GM21423 (cell line): ENCODE measurements around the gene ROGDI.

ENCODE experiments used
- ATAC-seq: cut with Tn5 transposase; IDR thresholded peaks from one replicate; pipeline ENCODE4 v1.9.1; 2021; ENCODE audit warnings: mild to moderate bottlenecking, moderate library complexity; ENCODE audit not compliant: unreplicated experiment

ROGDI gene

GRCh38 chr16:4801962-4802658 is at the start of gene ROGDI:
Gene ROGDI (minus strand): TSS chr16:4802633. CDS start chr16:4802571, 62 bp downstream.
- ATAC-seq, result peak; percentile 50

DNA sequence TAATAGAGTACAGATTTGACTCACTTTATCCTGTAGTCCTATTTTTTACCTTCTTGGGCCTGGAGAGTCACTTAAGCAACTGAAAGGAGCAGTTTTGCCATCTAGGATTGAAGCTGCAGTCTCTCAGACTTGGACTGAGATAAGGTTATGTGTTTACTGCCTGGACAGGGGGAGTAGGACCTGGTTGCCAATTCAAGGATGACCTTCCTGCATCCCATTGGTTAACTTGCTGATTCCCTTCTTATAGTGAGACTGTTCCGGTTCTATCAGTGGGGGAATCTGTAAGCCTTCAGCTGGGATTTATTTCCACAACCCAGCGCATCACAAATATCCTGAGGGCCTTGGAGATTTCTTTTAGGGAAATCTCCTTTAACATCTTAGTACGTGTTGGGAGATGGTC is 47.8 kb upstream of the ROGDI start:
- no peak for ATAC-seq

GRCh38 chr16:4847774-4848587 is 45.5 kb upstream of the ROGDI start:
- ATAC-seq, result peak; percentile 9

DNA sequence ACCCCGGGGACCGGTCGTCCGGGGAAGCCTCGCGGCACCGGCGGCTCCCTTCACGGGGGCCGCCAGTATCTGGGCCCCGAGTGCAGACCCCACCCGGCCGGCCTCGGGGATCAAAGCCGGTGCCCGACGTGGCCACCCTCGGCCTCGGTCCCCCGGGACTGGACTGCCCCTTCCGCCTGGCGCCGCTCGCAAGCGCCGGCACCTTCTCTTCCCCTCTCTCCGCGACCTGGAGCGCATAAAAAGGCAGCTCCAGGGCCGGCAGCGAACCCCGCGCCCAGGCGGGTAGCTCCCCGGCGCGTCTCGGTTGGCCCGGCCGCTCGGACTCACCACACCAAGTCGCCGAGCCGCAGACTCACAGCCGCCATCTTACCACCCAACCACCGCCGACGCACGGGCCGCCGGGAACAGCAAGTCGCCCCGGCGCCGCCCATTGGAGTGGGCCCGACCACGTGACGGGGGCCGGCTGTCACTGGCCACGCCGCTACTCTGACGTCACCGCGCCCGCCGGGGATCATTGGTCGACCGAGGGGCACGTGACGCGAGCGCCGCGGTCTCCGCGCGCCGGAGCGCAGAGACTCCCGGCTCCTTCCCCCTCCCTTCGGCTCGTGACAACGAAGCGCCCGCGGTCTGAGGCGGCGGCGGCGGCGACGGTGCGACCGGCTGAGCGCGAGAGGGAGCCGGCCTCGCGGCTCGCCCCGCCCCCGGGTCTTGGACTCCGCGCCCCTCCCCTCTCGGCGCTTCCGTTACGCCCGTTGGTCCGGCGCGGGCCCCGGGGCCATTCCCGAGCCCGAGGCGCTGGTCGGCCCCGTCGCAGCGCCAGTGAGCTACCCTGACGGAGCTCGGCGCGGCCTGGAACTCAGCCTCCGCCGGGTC is 44.7 kb upstream of the ROGDI start, which contains the start of the genes GLYR1 and UBN1:
GLYR1 (minus strand) TSS at position 388 of the 873 bp plus-strand sequence; CDS start at position 365, 23 bp downstream.
UBN1 (plus strand) TSS at position 581 of the 873 bp plus-strand sequence. CDS start 5,437 bp downstream, outside the sequence.
- ATAC-seq, result peak; percentile 86

DNA sequence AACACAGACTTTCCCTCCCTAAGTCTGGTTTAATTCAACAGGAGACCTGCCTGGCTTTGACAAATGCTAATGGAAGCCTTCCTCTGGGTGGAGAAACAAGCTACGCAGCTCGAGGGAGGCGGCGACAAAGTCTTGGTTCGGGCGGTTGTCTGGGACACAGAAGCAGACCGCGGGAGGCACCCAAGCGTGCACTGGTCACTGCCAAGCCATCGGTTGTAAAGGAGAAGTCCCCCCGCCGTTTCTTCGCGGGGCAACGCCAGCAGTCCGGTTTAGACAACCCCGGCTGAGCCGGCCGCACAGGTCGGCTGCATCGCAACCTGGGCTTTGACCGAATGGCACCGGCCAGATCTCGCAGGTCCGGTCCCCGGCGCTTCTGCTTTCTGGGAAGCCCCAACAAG is 44.1 kb upstream of the ROGDI start:
- peak; percentile 24 for ATAC-seq

DNA sequence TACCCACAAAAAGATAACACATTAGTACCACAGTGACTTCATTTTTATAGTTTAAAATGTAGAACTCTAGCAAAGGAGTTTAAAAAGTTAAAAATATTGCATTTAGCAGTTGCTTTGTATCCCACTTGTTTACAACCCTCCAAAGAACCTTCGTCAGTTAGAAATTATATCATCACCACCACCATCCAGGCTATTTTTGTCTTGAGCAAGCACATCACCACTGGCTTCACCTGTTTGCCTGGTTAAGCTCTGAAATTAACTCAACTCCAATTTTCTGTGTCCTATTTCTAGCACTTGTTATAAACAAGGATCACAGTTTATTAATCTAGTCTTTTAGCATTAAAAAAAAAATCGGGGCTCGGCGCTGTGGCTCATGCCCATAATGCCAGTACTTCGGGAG is 38.6 kb upstream of the ROGDI start:
- no peak for ATAC-seq

DNA sequence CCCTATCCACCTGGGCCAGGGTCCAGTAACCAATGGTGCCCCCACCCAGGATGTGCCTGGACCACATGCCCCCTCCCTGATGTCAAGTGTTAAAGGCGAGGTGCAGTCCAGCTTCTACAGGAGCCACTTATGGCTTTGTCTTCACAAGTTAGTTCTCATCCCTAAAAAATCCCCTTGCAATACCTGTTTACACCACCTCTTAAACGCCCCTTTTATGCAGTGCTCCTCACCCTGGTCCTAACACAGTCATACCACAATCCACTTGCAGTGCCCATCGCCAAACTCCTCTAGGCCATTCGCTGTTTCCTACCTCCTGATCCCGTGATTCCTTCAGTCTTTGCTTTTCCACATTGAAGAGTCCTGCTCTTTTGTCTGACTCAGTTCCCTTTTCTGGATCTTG is 37.5 kb upstream of the ROGDI start:
- ATAC-seq, result no peak

GRCh38 chr16:4837733-4838501 is 35.5 kb upstream of the ROGDI start:
- peak; percentile 49 for ATAC-seq

- no peak for ATAC-seq
Measured at GRCh38 chr16:4836727-4837126, 34.3 kb upstream of the ROGDI start.

DNA sequence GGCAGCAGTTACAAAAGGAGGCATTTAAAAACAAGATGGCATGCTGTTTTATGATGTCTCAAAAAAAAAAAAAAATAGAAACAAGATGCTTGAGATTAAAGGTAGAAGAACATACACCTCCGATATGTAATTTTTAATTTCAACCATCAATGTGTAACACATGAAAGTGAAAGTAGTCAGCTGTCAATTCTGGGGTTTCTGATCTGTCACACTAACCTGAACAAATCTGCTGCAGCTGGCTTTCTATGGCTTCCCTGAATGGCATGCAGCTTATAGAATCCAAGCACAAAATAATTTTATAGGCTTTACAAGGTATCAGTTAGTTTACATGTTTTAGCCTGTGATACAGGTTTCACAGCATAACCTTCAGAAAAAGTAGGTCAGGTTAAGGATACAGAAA is 31.2 kb upstream of the ROGDI start:
- no peak for ATAC-seq

GRCh38 chr16:4832698-4833343 is 30.4 kb upstream of the ROGDI start:
- ATAC-seq, result no peak

DNA sequence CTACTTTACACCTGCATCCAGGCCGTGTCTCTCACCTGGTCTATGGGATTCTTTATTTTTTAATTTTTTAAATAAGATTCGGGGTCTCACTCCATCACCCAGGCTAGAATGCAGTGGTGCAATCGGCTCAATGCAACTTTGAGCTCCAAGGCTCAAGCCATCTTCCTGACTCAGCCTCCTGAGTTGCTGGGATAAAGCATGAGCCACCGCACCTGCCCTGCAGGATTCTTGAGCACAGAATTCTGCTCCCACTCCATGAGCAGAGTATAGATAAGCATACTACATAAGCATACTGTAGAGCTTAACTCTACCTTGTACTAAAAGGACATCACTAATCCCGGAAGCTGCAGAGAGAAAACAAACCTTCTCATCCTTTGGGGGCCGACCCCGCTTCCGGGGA is 29.2 kb upstream of the ROGDI start:
- ATAC-seq, result no peak

DNA sequence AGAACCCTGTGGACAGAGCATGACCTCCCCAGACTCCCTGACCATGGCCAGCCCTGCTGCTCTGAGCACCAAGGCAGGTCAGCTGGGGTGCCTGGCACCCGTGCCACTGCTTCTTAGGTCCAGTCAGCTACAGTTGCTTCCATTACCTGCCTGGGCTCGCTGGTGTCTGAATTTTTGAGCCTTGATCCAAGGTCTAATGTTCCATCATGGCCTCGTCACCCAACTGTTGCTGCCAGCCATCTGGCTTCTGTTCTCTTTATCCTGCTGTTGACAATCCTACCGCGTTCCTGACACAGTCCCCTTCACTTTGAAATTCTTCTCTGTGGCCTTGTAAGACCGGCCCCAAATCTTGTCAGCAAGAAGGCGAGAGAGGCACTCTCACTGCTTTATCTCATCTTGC is 28.0 kb upstream of the ROGDI start:
- no peak for ATAC-seq

DNA sequence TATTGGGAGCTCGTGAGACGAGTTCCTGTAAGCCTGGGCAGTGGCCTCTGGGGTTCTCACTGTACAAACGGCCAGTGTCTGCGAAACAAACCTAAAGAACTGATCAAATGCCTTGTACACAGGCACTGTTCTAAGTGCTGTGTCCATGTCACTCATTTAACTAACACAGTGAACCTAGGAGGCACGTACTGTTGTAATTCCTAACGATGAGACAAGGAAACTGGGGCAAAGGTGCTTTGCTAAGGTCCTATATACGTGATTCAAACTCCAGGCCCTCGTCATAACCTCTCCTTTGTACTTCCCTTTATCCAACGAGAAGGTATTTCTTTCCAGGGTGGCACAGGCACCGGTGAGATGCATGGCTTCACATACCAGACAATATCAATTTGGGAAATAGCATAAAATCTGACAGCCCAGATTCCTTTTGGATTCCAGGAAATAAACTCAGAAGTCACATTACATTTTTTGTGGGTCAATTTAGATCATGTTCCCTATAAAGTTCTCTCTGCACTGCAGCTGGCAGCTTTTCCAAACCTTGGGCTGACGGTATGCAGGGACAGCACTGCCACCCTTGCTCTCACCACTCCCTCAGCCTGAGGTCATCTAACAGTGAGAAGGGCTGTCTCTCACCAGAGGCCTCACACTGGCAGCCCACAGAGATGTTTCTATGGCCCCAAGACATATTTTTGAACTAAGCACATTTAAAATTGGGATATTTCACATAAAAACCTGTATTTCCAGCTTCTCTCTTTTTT is 26.3 kb upstream of the ROGDI start:
- ATAC-seq, result no peak

DNA sequence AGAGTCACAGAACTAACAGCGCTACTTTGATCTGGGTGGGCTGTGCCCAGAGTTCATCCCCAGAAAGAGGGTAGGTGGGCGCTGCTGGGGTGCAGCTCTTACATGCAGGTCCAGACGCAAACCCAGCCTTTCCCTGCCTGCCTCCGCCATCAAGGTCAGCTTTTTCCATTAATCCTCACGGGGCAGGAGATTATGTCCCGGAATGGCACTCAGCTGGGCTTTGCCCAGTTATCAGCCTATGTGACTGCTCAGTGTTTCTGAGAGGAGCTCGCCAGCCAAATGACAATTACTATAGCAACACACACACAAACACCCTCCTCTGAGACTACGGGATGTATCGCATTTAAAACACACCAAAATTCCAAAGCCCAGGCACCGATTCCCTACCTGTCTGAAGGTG is 24.5 kb upstream of the ROGDI start:
- ATAC-seq, result no peak

- ATAC-seq, result no peak
Measured at GRCh38 chr16:4826526-4826925, 24.1 kb upstream of the ROGDI start.

DNA sequence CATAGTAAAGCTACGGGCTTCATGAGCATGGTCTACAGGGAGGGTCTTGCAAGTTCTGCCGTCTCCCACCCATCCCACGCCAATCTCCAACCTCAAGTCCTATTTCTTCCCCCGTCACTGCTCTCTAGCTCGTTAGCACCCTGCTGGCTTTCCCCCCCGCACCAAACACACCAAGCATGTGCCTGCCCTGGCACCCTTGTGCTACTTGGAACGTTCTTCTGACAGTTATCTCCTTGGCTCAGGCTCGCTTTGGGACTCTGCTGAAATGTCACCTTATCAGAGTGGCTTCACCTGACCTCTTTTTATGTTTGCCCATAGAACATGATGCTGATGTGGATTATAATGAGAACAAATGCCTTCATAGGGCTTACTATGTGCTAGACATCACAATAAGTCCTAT is 22.8 kb upstream of the ROGDI start:
- no peak for ATAC-seq

- ATAC-seq, result no peak
Measured at GRCh38 chr16:4820652-4821051, 18.2 kb upstream of the ROGDI start.

DNA sequence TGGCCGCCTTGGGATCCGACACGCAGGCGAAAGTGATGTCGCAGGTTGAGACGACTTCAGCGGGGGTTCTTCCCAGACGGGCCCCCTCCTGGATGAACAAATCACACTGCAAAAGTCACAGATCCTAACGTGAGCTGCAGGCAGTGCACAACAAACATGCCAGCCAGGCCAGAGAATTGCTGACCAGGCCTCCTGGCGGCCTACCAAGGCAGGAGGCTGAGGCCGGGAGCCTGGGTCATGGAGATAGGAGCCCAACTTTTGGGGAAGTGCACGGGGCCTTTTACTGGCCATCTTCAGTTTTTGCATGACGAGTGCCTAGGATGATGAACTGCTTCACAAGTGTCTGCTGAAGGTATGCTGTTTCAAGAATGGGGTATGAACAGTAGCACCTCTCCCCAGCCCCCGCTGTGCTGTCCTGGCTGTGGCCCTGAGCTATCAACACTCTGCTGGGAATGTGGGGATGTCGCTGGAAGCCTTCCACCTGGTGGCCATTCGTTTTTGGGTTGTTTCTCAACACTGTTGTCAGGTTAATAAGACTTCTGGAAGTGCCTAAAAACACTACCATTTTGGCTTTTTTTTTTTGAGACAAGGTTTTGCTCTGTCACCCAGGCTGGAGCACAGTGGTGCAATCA is 12.2 kb upstream of the ROGDI start:
- no peak for ATAC-seq
